ENCODE measurements around the gene GNG11. TPM values are rescaled to one million over a fixed set of nuclear protein-coding genes. Genes with fewer than 3 reads are reported as not detected.

The GNG11 gene
- 22.5 TPM for total RNA-seq

DNA sequence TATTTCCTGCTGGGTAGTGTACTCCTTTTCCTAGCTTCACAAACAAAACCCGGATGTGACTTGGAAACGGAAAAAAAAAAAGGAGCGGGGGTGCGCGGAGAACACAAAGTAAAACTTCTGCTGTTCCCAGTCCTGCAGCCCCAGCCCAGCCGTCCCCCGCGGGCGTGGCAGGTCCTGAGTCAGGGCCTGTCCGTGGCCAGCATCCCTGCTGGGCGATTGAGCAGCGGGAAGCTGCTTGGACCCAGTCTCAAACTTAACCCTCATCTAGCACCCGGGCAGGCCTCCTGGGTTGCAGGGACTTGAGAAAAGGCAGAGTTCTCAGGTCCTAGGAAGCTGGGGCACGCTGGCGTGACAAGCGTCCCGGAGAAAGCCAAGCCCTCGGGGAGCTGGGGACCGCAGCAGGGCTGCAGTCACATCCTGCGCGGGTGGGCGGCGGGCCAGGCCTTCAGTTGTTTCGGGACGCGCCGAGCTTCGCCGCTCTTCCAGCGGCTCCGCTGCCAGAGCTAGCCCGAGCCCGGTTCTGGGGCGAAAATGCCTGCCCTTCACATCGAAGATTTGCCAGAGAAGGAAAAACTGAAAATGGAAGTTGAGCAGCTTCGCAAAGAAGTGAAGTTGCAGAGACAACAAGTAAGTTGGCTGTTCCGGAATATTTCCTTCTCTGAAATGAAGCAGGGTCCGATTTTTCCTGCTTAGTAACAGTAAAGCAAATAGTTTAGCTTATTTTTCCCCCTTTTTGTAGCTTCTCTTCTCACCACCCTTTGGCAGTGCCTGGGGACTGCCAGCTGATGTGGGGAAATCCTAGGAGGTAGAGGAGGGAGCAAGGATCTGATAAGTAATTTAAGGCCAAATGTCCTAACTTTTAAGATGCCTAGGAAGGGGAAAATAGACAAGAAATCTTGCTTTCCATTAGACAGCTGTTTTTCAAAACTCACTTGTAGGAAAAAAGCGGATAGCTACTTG, at the start of gene GNG11:
Gene GNG11 (plus strand): TSS at position 129 of the 960 bp plus-strand sequence. CDS start 403 bp downstream, at position 532.

DNA sequence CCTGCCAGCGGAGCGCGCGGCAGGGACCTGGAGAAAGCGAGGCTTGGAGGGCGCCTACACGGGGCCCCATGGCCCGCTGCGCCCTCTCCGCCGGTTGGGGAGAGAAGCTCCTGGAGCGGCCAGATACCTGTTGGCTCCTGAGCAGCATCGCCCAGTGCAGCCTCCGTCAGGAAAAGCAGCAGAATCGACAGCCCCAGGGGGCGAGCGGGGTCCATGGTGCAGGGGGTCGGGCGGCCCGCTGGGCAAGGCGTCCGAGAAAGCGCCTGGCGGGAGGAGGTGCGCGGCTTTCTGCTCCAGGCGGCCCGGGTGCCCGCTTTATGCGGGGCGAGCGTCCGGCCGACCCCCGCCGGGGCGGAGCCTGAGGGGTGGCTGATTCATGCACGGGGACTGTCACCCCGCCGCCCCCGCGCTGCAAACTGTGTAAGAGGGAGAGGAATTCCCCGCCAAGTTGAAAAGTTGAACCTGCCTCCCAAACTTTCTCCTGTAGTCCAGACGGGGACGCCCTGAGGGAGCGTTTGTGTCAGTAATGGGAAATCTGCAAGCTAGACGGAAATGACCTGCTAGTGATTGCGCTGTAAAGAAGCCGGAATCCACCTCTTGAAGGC, 31.0 kb upstream of the GNG11 start, which contains the start of gene TFPI2:
Gene TFPI2 (minus strand): TSS at position 290 of the 605 bp plus-strand sequence. CDS start 75 bp downstream, at position 215.

DNA sequence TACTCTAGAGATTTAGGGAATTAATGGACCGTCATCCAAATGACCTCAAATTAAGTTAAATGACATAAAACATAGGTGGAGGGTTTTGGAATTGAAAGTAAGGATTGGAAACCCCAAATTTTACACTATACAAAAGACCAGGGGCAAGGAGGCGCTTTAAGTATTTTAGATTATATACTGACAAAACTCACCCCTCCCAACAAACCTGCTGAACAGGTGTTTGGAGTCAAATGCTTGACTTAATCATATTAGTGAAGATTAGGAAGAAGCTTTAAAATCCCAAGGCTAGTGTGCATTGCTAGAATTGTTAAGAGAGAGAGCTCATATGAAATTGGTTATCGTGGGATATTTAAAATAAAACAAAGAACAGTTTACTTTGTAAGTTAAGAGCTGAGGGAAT, 15.3 kb upstream of the GNG11 start, which contains the start of gene GNGT1:
Gene GNGT1 (plus strand): TSS at position 301 of the 400 bp plus-strand sequence. CDS start 180 bp downstream, outside the sequence.

Small RNA genes within 50 kb of the gene (small RNA-seq; reads per million reads assigned to genes)
- not detected for gene AC002076.2 (ENCODE audit: low replicate concordance)

Other genes starting within 250 kb of the GNG11 start
- 9.8 TPM for gene TFPI2, start 31.0 kb upstream of the GNG11 start, total RNA-seq
- gene GNGT1, start 15.2 kb upstream of the GNG11 start, total RNA-seq = not detected
- 39.6 TPM for gene BET1, start 82.6 kb downstream of the GNG11 start, total RNA-seq